ENCODE results near the gene OSTN. TPM values are rescaled to one million over a fixed set of nuclear protein-coding genes. Genes with fewer than 3 reads are reported as not detected.
"Not testable (repeated sequence)": the region's sequence is repeated elsewhere in the genome, so short reads cannot be mapped to it uniquely, and the experiment has no call there.

The OSTN gene
- total RNA-seq, 4 donors from 2014 or later: 0.30 TPM; not detected in 3

- TF ChIP-seq CTCF (IDR thresholded peaks at IDR 0.05) (no peak), POLR2A (IDR thresholded peaks at IDR 0.05) (no peak), EP300 (IDR thresholded peaks at IDR 0.05) (no peak), POLR2AphosphoS5 (IDR thresholded peaks at IDR 0.05) (no peak)
- no peaks in the 10 kb centered on the region for H3K27me3 ChIP-seq
- H3K36me3 ChIP-seq: no peaks in the 10 kb centered on the region
- H3K4me1 ChIP-seq: no peaks in the 10 kb centered on the region
- no peaks in the 10 kb centered on the region for H3K9me3 ChIP-seq
- H3K4me3 ChIP-seq: no peak overlapping the region
- DNase-seq (ENCODE audit: low spot score in 2 of 2): no peak
- no peak overlapping the region for H3K27ac ChIP-seq
These were observed 69.7 kb downstream of the OSTN start for GRCh38 chr3:191268737-191269136.

GRCh38 chr3:191269289-191270085, 70.4 kb downstream of the OSTN start:
- H3K4me3 ChIP-seq: no peak overlapping the region
- H3K4me1 ChIP-seq: no peaks in the 10 kb centered on the region
- H3K27ac ChIP-seq: no peak overlapping the region
- DNase-seq (ENCODE audit: low spot score in 2 of 2): no peak
- 62% methylated on average over 5 of the region's 5 CpGs for WGBS
- TF ChIP-seq EP300 (IDR thresholded peaks at IDR 0.05): no peak
- no peak for TF ChIP-seq POLR2AphosphoS5 (IDR thresholded peaks at IDR 0.05)
- TF ChIP-seq POLR2A (IDR thresholded peaks at IDR 0.05): no peak
- no peak for TF ChIP-seq CTCF (IDR thresholded peaks at IDR 0.05)
- H3K9me3 ChIP-seq: no peaks in the 10 kb centered on the region
- no peaks in the 10 kb centered on the region for H3K36me3 ChIP-seq
- H3K27me3 ChIP-seq: no peaks in the 10 kb centered on the region

GRCh38 chr3:191275244-191275643, 76.2 kb downstream of the OSTN start:
- WGBS: 93% methylated on average over 14 of the region's 14 CpGs
- H3K36me3 ChIP-seq: not testable (repeated sequence)

GRCh38 chr3:191275751-191276150, 76.7 kb downstream of the OSTN start:
- Histone ChIP-seq H3K36me3 (no peaks in the 10 kb centered on the region), H3K4me3 (no peak overlapping the region)
- TF ChIP-seq CTCF (IDR thresholded peaks at IDR 0.05) (no peak), EP300 (IDR thresholded peaks at IDR 0.05) (no peak), POLR2AphosphoS5 (IDR thresholded peaks at IDR 0.05) (no peak), POLR2A (IDR thresholded peaks at IDR 0.05) (no peak)

More at GRCh38 chr3:191275244-191275643, 76.2 kb downstream of the OSTN start:
- DNase-seq (ENCODE audit: low spot score in 2 of 2); H3K4me3 ChIP-seq; H3K9me3 ChIP-seq; H3K27me3 ChIP-seq; H3K27ac ChIP-seq; H3K4me1 ChIP-seq: not testable (repeated sequence)

GRCh38 chr3:191280111-191280510, 81.1 kb downstream of the OSTN start:
- H3K9me3 ChIP-seq: no peaks in the 10 kb centered on the region
- no peaks in the 10 kb centered on the region for H3K36me3 ChIP-seq
- no peaks in the 10 kb centered on the region for H3K27me3 ChIP-seq
- H3K27ac ChIP-seq: no peak overlapping the region
- H3K4me3 ChIP-seq: no peak overlapping the region
- 21% methylated on average over 1 of the region's 1 CpG for WGBS
- no peak for DNase-seq (ENCODE audit: low spot score in 2 of 2)
- TF ChIP-seq POLR2AphosphoS5 (IDR thresholded peaks at IDR 0.05) (no peak), CTCF (IDR thresholded peaks at IDR 0.05) (no peak), POLR2A (IDR thresholded peaks at IDR 0.05) (no peak), EP300 (IDR thresholded peaks at IDR 0.05) (no peak)
- no peaks in the 10 kb centered on the region for H3K4me1 ChIP-seq

More at GRCh38 chr3:191275751-191276150, 76.7 kb downstream of the OSTN start:
- H3K27ac ChIP-seq: no peak overlapping the region
- no peaks in the 10 kb centered on the region for H3K4me1 ChIP-seq
- no peaks in the 10 kb centered on the region for H3K27me3 ChIP-seq
- no peak for DNase-seq (ENCODE audit: low spot score in 2 of 2)
- no peaks in the 10 kb centered on the region for H3K9me3 ChIP-seq

- no peak overlapping the region for H3K27ac ChIP-seq
- no peak overlapping the region for H3K4me3 ChIP-seq
- TF ChIP-seq EP300 (IDR thresholded peaks at IDR 0.05) (no peak), POLR2AphosphoS5 (IDR thresholded peaks at IDR 0.05) (no peak)
- H3K27me3 ChIP-seq: no peaks in the 10 kb centered on the region
- H3K9me3 ChIP-seq: no peaks in the 10 kb centered on the region
- no peaks in the 10 kb centered on the region for H3K36me3 ChIP-seq
- no peaks in the 10 kb centered on the region for H3K4me1 ChIP-seq
- DNase-seq (ENCODE audit: low spot score in 2 of 2): no peak
These were observed 81.8 kb downstream of the OSTN start for GRCh38 chr3:191280882-191281281.

Measured in suprapubic skin (tissue), 4 donors.